Breast epithelium (tissue), 4 donors: ENCODE results near the gene WFIKKN1. TPM values are rescaled to one million over a fixed set of nuclear protein-coding genes. Genes with fewer than 3 reads are reported as not detected.

Experiments used
- DNase-seq, 2 donors: peaks; one replicate each; pipeline ENCODE4 v3.0.0-alpha.2; 2019; ENCODE audit warnings: low spot score in 2 of 2
- H3K27ac ChIP-seq, 2 donors: fragments of 200-600 bp; sonication (generic) in 1 of 2; one replicate each; pipeline ENCODE4 v1.5.1; 2016 to 2019; ENCODE audit warnings: mild to moderate bottlenecking in 1 of 2
- H3K27me3 ChIP-seq, 2 donors: fragments of 200-600 bp; sonication (generic) in 1 of 2; one replicate each; pipeline versions ENCODE4 v1.5.1 to v1.6.0; 2017 to 2019; ENCODE audit warnings: control low read depth in 1 of 2, mild to moderate bottlenecking in 1 of 2
- H3K36me3 ChIP-seq: fragments of 200-600 bp; one replicate; pipeline ENCODE4 v1.5.1; 2019
- H3K4me1 ChIP-seq, 2 donors: fragments of 200-600 bp; sonication (generic); one replicate each; pipeline ENCODE4 v1.5.1; 2016 to 2019; ENCODE audit warnings: control low read depth in 1 of 2
- H3K4me3 ChIP-seq, 3 donors: fragments of 200-600 bp; sonication (generic); 1 replicate in 2 of 3; 2 replicates in 1 of 3; pipeline ENCODE4 v1.5.1; 2016 to 2019; ENCODE audit warnings: mild to moderate bottlenecking in 3 of 3, moderate library complexity in 2 of 3
- H3K9me3 ChIP-seq, 2 donors: fragments of 200-600 bp; sonication (generic) in 1 of 2; one replicate each; pipeline ENCODE4 v1.5.1; 2016 to 2019; ENCODE audit warnings: control low read depth in 1 of 2
- POLR2A ChIP-seq: fragments of 450-650 bp; IDR thresholded peaks from one replicate; pipeline ENCODE4 v1.6.1; 2016; ENCODE audit warnings: antibody characterized with exemption, mild to moderate bottlenecking, moderate library complexity
- POLR2AphosphoS5 ChIP-seq, 3 donors: sonication (generic); formaldehyde crosslinking; IDR thresholded peaks; one replicate each; pipeline ENCODE4 v1.6.1; 2017; ENCODE audit warnings: antibody characterized with exemption in 3 of 3
- intact Hi-C: fragments of 100-400 bp; cut with DNase I; formaldehyde crosslinking; loops from one replicate; pipeline ENCODE4 v1.15.1; 2023; ENCODE audit warnings: low total_unique reads
- total RNA-seq, 3 donors: library from RNA; depleted of rRNA; stranded (reverse); fragments of >200 nt; gene quantifications; one replicate each; pipeline ENCODE4 v1.1.0, GENCODE V29; 2016
- TF ChIP-seq, protein P1 (sequence below), 3 donors: fragments of 450-650 bp; IDR thresholded peaks; one replicate each; pipeline ENCODE4 v1.5.1; 2016 to 2017; ENCODE audit warnings: antibody characterized with exemption in 3 of 3, mild to moderate bottlenecking in 3 of 3, moderate library complexity in 3 of 3

Gene WFIKKN1
- total RNA-seq, 3 donors from 2014 or later, result 0.66 to 0.73 TPM; not detected in 1

DNA sequence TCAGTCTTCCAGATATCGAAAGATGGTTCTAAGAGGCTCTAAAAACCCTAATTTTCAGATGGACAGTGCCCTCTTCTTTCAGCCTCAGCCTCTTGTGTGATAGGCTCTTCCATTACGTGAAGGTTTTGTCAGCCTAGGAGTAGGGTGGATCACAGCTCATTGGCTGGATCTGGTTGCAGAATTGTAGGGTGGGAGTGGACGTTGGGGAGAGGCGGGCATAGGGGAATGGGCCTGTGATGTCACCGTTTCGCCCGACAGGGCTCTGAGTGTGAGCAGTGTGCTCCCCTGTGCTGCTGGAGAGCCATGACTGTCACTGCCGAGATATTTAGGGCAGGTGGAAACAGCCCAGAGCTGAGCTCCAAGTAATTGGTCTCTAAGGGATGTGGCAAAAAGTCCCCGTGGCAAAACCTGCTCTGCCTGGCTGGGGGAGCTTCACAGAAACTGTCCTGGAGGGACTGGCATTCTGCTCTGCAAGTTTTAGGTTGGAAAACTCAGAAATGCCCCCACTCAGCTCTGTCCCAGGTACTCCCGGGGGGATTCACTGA, 6.2 kb upstream of the WFIKKN1 start:
- H3K4me1 ChIP-seq, result peaks cover 7 to 8% of the 10 kb centered on the region in 2 donors
- H3K4me3 ChIP-seq, result no peak overlapping the region
- intact Hi-C loops, result no loop called here

DNA sequence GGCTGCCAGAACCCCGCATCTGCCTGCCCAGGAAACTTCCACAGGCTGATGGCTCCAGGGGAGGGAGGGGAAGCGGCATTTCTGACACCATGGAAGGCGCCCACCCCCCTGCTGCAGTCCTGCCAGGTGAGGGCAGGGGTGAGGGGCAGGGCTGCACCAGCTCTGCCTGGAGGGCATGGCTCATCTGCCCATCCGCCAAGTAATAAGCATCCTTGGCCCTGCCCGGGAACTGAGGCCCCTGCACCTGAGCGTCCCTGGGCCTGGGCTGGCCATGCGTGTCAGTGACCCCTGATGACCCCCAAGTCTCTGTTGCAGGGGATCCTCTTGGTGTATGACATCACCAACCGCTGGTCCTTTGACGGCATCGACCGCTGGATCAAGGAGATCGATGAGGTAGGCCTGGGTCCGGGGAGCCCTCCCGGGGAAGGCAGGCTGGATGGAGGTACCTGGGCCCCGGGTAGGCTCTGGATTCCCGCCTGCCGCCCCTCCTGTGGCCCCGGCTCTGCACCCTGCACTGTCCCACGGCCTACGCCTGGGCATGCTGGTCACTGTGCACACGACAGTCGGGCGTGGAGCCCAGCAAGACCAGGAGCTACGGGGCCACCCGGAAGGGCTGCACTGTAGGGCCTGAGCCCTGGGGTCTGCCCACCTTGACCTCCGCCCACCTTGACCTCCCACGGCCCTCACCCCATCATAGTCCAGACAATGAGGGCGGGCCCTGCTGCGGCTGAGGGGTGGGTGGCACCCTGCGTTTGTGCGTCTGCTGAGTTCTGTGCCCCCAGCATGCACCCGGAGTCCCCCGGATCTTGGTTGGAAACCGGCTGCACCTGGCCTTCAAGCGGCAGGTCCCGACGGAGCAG, 5.4 kb upstream of the WFIKKN1 start:
- Histone ChIP-seq H3K4me3 (no peak overlapping the region), H3K4me1 (peaks cover 7 to 13% of the 10 kb centered on the region in 2 donors), H3K36me3 (no peaks in the 10 kb centered on the region), H3K27ac (no peak overlapping the region), H3K9me3 (no peaks in the 10 kb centered on the region), H3K27me3 (no peaks in the 10 kb centered on the region)
- intact Hi-C loops, result no loop called here
- DNase-seq, result no peak
- TF ChIP-seq POLR2AphosphoS5 (IDR thresholded peaks at IDR 0.05) (no peak), POLR2A (no peak)
- TF ChIP-seq, protein P1, sequence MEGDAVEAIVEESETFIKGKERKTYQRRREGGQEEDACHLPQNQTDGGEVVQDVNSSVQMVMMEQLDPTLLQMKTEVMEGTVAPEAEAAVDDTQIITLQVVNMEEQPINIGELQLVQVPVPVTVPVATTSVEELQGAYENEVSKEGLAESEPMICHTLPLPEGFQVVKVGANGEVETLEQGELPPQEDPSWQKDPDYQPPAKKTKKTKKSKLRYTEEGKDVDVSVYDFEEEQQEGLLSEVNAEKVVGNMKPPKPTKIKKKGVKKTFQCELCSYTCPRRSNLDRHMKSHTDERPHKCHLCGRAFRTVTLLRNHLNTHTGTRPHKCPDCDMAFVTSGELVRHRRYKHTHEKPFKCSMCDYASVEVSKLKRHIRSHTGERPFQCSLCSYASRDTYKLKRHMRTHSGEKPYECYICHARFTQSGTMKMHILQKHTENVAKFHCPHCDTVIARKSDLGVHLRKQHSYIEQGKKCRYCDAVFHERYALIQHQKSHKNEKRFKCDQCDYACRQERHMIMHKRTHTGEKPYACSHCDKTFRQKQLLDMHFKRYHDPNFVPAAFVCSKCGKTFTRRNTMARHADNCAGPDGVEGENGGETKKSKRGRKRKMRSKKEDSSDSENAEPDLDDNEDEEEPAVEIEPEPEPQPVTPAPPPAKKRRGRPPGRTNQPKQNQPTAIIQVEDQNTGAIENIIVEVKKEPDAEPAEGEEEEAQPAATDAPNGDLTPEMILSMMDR (IDR thresholded peaks at IDR 0.05), result no peak

More for the DNA sequence above, 6.2 kb upstream of the WFIKKN1 start:
- no peak for DNase-seq
- no peak overlapping the region for H3K27ac ChIP-seq
- H3K27me3 ChIP-seq, result no peaks in the 10 kb centered on the region
- no peaks in the 10 kb centered on the region for H3K36me3 ChIP-seq
- H3K9me3 ChIP-seq, result no peaks in the 10 kb centered on the region
- TF ChIP-seq POLR2AphosphoS5 (IDR thresholded peaks at IDR 0.05) (no peak), POLR2A (no peak)
- TF ChIP-seq, protein P1 (IDR thresholded peaks at IDR 0.05), result no peak

GRCh38 chr16:625977-626765, 4.6 kb upstream of the WFIKKN1 start:
- no peak overlapping the region for H3K27ac ChIP-seq
- intact Hi-C loops, result no loop called here
- DNase-seq, result no peak

GRCh38 chr16:626787-627453, 3.9 kb upstream of the WFIKKN1 start:
- Histone ChIP-seq H3K9me3 (no peaks in the 10 kb centered on the region), H3K36me3 (no peaks in the 10 kb centered on the region), H3K27me3 (no peaks in the 10 kb centered on the region), H3K4me1 (peaks cover 11 to 20% of the 10 kb centered on the region in 2 donors), H3K27ac (no peak overlapping the region), H3K4me3 (no peak overlapping the region)
- intact Hi-C loops, result no loop called here
- TF ChIP-seq POLR2A (no peak), POLR2AphosphoS5 (IDR thresholded peaks at IDR 0.05) (no peak)
- TF ChIP-seq, protein P1 (IDR thresholded peaks at IDR 0.05), result no peak
- no peak for DNase-seq

More at GRCh38 chr16:625977-626765, 4.6 kb upstream of the WFIKKN1 start:
- Histone ChIP-seq H3K9me3 (no peaks in the 10 kb centered on the region), H3K27me3 (no peaks in the 10 kb centered on the region), H3K36me3 (no peaks in the 10 kb centered on the region), H3K4me3 (no peak overlapping the region), H3K4me1 (peaks cover 15 to 21% of the 10 kb centered on the region in 2 donors)
- TF ChIP-seq POLR2A, result no peak
- no peak for TF ChIP-seq POLR2AphosphoS5 (IDR thresholded peaks at IDR 0.05)
